Uterus (tissue), 4 donors: ENCODE measurements around the gene TMEM62. TPM values are rescaled to one million over a fixed set of nuclear protein-coding genes. Genes with fewer than 3 reads are reported as not detected.
A peak's percentile ranks its signal among the peaks of the same experiment; 100 is the strongest.

ENCODE experiments used
- DNase-seq, 2 donors: peaks; one replicate each; pipeline ENCODE4 v3.0.0-alpha.2; 2019 to 2020
- H3K27ac ChIP-seq, 2 donors: fragments of 200-600 bp; sonication (generic); 1 replicate in 1 of 2; 2 replicates in 1 of 2; pipeline ENCODE4 v1.5.1; 2016 to 2018
- H3K27me3 ChIP-seq, 2 donors: fragments of 200-600 bp; sonication (generic); one replicate each; pipeline ENCODE4 v1.5.1; 2018 to 2019; ENCODE audit warnings: control low read depth in 1 of 2
- H3K36me3 ChIP-seq, 2 donors: fragments of 200-600 bp; sonication (generic); one replicate each; pipeline ENCODE4 v1.5.1; 2019; ENCODE audit warnings: control low read depth in 1 of 2
- H3K4me1 ChIP-seq, 2 donors: fragments of 200-600 bp; sonication (generic); one replicate each; pipeline ENCODE4 v1.5.1; 2018 to 2019; ENCODE audit warnings: control low read depth in 1 of 2
- H3K4me3 ChIP-seq, 2 donors: fragments of 200-600 bp; sonication (generic); 1 replicate in 1 of 2; 2 replicates in 1 of 2; pipeline ENCODE4 v1.5.1; 2018 to 2019; ENCODE audit warnings: mild to moderate bottlenecking in 1 of 2
- H3K9me3 ChIP-seq, 2 donors: fragments of 200-600 bp; sonication (generic); one replicate each; pipeline ENCODE4 v1.5.1; 2019; ENCODE audit warnings: control low read depth in 1 of 2
- CTCF ChIP-seq, 4 experiments: fragments of 200-600 bp in 2 of 4; fragments of 450-650 bp in 2 of 4; sonication (generic) in 2 of 4; IDR thresholded peaks; one replicate each; pipeline ENCODE4 v1.5.1; 2016 to 2019; ENCODE audit warnings: antibody characterized with exemption in 4 of 4, mild to moderate bottlenecking in 2 of 4, moderate library complexity in 1 of 4
- POLR2A ChIP-seq, 2 donors: fragments of 450-650 bp; IDR thresholded peaks; one replicate each; pipeline ENCODE4 v1.6.1; 2016; ENCODE audit warnings: antibody characterized with exemption in 2 of 2, mild to moderate bottlenecking in 1 of 2, moderate library complexity in 1 of 2
- intact Hi-C: fragments of 100-400 bp; cut with DNase I; formaldehyde crosslinking; loops from one replicate; pipeline ENCODE4 v1.15.1; 2023; ENCODE audit warnings: low total_unique reads
- total RNA-seq, 4 donors: library from RNA; depleted of rRNA in 3 of 4; stranded (reverse); fragments of >200 nt in 3 of 4; gene quantifications; one replicate each; pipeline versions ENCODE4 v1.1.0 to v1.2.4, GENCODE V29; 2014 to 2023
- donor health status: DM: yes; HTN: yes; CAD: no.

The TMEM62 gene
- total RNA-seq, 4 donors from 2014 or later, result 18.8 to 56.6 (median 22.5) TPM

GRCh38 chr15:43128980-43129335 is 4.4 kb upstream of the TMEM62 start:
- Histone ChIP-seq H3K4me1 (no peaks in the 10 kb centered on the region), H3K27me3 (no peaks in the 10 kb centered on the region), H3K36me3 (no peaks in the 10 kb centered on the region), H3K4me3 (no peak overlapping the region), H3K27ac (no peak overlapping the region), H3K9me3 (no peaks in the 10 kb centered on the region)
- intact Hi-C loops, result no loop called here
- TF ChIP-seq POLR2A (IDR thresholded peaks at IDR 0.05) (no peak), CTCF (IDR thresholded peaks at IDR 0.05) (no peak)
- no peak for DNase-seq

DNA sequence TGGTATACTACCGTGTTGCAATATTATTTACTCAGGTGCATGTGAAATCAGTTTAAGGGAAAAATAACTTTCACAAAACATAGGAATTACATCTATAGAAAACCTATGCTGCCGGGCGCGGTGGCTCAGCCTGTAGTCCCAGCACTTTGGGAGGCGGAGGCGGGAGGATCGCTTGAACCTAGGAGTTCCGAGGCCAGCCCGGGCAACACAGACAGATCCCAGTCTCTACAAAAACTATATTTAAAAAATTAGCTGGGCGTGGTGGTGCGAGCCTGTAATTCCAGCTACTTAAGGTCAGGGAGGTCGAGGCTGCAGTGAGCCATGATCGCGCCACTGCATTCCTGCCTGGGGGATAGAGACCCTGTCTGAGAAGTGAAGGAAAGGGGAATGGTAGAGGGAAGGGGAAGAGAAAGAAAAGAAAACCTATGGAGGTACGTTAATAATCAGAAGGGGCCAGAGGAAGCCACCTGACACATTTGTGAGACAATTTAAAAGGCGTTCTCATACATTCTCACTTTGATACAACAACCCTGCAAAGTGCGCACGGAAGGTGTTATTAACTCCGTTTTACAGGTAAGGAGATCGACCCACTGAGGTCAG is 456 bp upstream of the TMEM62 start:
- no peaks in the 10 kb centered on the region for H3K27me3 ChIP-seq
- H3K27ac ChIP-seq, result peak overlapping the region; percentile 77 to 84
- H3K36me3 ChIP-seq, result no peaks in the 10 kb centered on the region
- H3K9me3 ChIP-seq, result no peaks in the 10 kb centered on the region
- peak overlapping the region; percentile 63 to 87 for H3K4me3 ChIP-seq
- intact Hi-C loops, result no loop called here
- TF ChIP-seq CTCF (IDR thresholded peaks at IDR 0.05), result no peak
- no peak for TF ChIP-seq POLR2A (IDR thresholded peaks at IDR 0.05)
- DNase-seq, result no peak
- no peaks in the 10 kb centered on the region for H3K4me1 ChIP-seq

- peak overlapping the region; percentile 63 to 87 for H3K4me3 ChIP-seq
- intact Hi-C loops, result no loop called here
- TF ChIP-seq POLR2A (IDR thresholded peaks at IDR 0.05) (no peak), CTCF (IDR thresholded peaks at IDR 0.05) (no peak)
Observed at GRCh38 chr15:43134157-43134635, 810 bp downstream of the TMEM62 start.

DNA sequence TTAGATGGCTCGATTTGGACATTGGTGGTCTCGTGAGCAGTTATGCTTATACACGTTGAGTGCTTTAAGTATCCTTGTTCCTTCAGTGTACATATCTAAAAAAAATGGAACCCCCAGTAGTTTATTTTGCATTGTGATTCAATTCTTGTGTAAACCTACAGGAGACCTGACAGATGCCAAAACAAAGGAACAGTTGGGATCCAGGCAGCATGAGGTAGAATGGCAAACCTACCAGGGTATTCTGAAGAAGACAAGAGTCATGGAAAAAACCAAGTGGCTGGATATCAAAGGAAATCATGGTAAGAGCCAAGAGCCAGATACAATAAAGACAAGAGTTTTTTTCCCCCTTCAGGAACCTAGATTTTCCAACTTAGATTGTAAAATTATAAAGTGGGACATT is 2.0 kb downstream of the TMEM62 start:
- Histone ChIP-seq H3K36me3 (no peaks in the 10 kb centered on the region), H3K27me3 (no peaks in the 10 kb centered on the region), H3K4me3 (no peak overlapping the region), H3K9me3 (no peaks in the 10 kb centered on the region), H3K4me1 (no peaks in the 10 kb centered on the region), H3K27ac (no peak overlapping the region)
- intact Hi-C loops, result no loop called here
- no peak for DNase-seq
- TF ChIP-seq CTCF (IDR thresholded peaks at IDR 0.05), result no peak
- no peak for TF ChIP-seq POLR2A (IDR thresholded peaks at IDR 0.05)

More at GRCh38 chr15:43134157-43134635, 810 bp downstream of the TMEM62 start:
- no peaks in the 10 kb centered on the region for H3K9me3 ChIP-seq
- H3K36me3 ChIP-seq, result no peaks in the 10 kb centered on the region
- DNase-seq, result no peak
- no peaks in the 10 kb centered on the region for H3K27me3 ChIP-seq
- peak overlapping the region; percentile 77 to 84 for H3K27ac ChIP-seq
- H3K4me1 ChIP-seq, result no peaks in the 10 kb centered on the region

DNA sequence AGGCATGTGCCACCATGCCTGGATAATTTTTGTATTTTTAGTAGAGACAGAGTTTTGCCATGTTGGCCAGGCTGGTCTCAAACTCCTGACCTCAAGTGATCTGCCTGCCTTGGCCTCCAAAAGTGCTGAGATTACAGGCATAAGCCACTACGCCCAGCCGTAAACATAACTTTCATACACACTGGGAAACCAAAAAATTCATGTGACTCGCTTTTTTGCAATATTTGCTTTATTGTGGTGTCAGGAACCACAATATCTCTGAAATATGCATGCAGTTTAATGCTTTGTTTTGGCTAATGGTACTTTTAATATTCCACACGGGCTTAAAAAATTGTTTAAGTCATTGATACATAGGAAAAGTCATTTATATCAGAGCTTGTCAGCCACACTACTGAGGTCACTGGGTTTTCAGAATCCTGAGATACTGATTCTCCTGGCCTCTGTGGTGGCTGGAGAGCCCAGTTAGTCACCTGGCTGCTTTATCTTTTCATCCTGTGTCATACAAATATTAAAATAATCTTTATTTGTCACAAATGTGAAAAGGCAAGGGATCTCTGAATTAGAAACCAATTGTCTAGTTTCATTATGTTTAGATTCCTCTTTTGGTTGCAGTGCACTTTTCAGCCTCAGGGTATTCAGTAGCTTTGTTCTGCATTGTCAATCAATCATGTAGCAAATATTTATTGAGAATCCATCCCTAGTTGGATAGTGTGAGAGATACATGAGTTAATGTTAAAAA is 10.0 kb downstream of the TMEM62 start:
- TF ChIP-seq CTCF (IDR thresholded peaks at IDR 0.05) (no peak), POLR2A (IDR thresholded peaks at IDR 0.05) (no peak)
- Histone ChIP-seq H3K27me3 (no peaks in the 10 kb centered on the region), H3K36me3 (no peaks in the 10 kb centered on the region), H3K4me1 (no peaks in the 10 kb centered on the region), H3K27ac (no peak overlapping the region), H3K9me3 (no peaks in the 10 kb centered on the region), H3K4me3 (no peak overlapping the region)
- no peak for DNase-seq
- intact Hi-C loops, result no loop called here
